B cell (primary cell): ENCODE results near the gene PPP4R4. TPM values are rescaled to one million over a fixed set of nuclear protein-coding genes. Genes with fewer than 3 reads are reported as not detected.

Experiments used
- ATAC-seq: fragments of 200-7000 bp; cut with Tn5 transposase; one replicate; pipeline ENCODE4 v1.10.0; 2021; ENCODE audit warnings: low read depth, mild to moderate bottlenecking, moderate number of reproducible peaks, moderate library complexity
- CTCF ChIA-PET: fragments of 350-600 bp; sonication (Branson Sonifier 250); formaldehyde crosslinking; loops from one replicate; lab custom pipeline; 2021; ENCODE audit warnings: antibody characterized with exemption, inconsistent platforms; lab: Charles Lee
- POLR2A ChIA-PET: fragments of 350-600 bp; sonication (Branson Sonifier 250); formaldehyde crosslinking; loops from one replicate; lab custom pipeline; 2021; ENCODE audit warnings: antibody characterized with exemption; lab: Charles Lee
- DNase-seq: peaks from one replicate; pipeline ENCODE4 v3.0.0; 2013
- H2AFZ ChIP-seq: 2 replicates; pipeline ENCODE4 v1.6.1; 2012; ENCODE audit warnings: mild to moderate bottlenecking, low read depth, low read length; ENCODE audit not compliant: insufficient read depth, poor library complexity, severe bottlenecking
- H3K27ac ChIP-seq, 2 donors: 1 replicate in 1 of 2; 2 replicates in 1 of 2; pipeline ENCODE4 v1.5.1; 2012 to 2013; ENCODE audit warnings: low read length in 2 of 2, mild to moderate bottlenecking in 2 of 2, moderate library complexity in 1 of 2
- H3K27me3 ChIP-seq, 4 experiments: fragments of 200-600 bp in 1 of 4; sonication (generic) in 1 of 4; replicated peaks in 1 of 4; 1 replicate in 2 of 4; 2 replicates in 2 of 4; pipeline versions ENCODE4 v1.6.1 to v1.7.0; 2013 to 2016; ENCODE audit warnings: low read length in 3 of 4, mild to moderate bottlenecking in 2 of 4, mixed read lengths in 1 of 4, moderate library complexity in 1 of 4; ENCODE audit not compliant: insufficient read depth in 4 of 4, control insufficient read depth in 3 of 4; ENCODE audit errors: control extremely low read depth in 1 of 4
- H3K36me3 ChIP-seq, 2 experiments: replicated peaks in 1 of 2; 1 replicate in 1 of 2; 2 replicates in 1 of 2; pipeline versions ENCODE4 v1.6.1 to v1.7.1; 2013; ENCODE audit warnings: low read length in 1 of 2; ENCODE audit not compliant: insufficient read depth in 2 of 2, control insufficient read depth in 1 of 2; ENCODE audit errors: control extremely low read depth in 1 of 2, extremely low read depth in 1 of 2
- H3K4me1 ChIP-seq, 2 donors: fragments of 200-600 bp in 1 of 2; sonication (generic) in 1 of 2; 1 replicate in 1 of 2; 2 replicates in 1 of 2; pipeline versions ENCODE4 v1.5.1 to v1.6.1; 2013 to 2017; ENCODE audit warnings: low read length in 2 of 2; ENCODE audit not compliant: control insufficient read depth in 2 of 2, insufficient read depth in 2 of 2
- H3K4me2 ChIP-seq: replicated peaks from 2 replicates; pipeline ENCODE3; 2012; ENCODE audit warnings: mild to moderate bottlenecking, low read depth, low read length; ENCODE audit not compliant: poor library complexity, severe bottlenecking
- H3K4me3 ChIP-seq, 5 experiments: fragments of 200-600 bp in 1 of 5; sonication (generic) in 1 of 5; 1 replicate in 3 of 5; 2 replicates in 2 of 5; pipeline versions ENCODE4 v1.5.1 to v1.7.0; 2011 to 2016; ENCODE audit warnings: low read length in 4 of 5, mild to moderate bottlenecking in 4 of 5, low read depth in 2 of 5, control low read depth in 1 of 5, moderate library complexity in 1 of 5; ENCODE audit not compliant: insufficient read depth in 1 of 5; ENCODE audit errors: control extremely low read depth in 1 of 5, extremely low read depth in 1 of 5
- H3K79me2 ChIP-seq: fragments of 200-600 bp; sonication (generic); one replicate; pipeline ENCODE4 v1.6.0; 2016; ENCODE audit warnings: low read length; ENCODE audit not compliant: control insufficient read depth, insufficient read depth
- H3K9ac ChIP-seq: fragments of 200-600 bp; sonication (generic); 2 replicates; pipeline ENCODE4 v1.6.1; 2017; ENCODE audit warnings: mild to moderate bottlenecking, low read length, moderate library complexity
- H3K9me3 ChIP-seq, 3 donors: one replicate each; pipeline versions ENCODE4 v1.6.1 to v1.7.1; 2013; ENCODE audit warnings: low read length in 2 of 3; ENCODE audit not compliant: control insufficient read depth in 2 of 3, insufficient read depth in 1 of 3; ENCODE audit errors: control extremely low read depth in 1 of 3
- H4K20me1 ChIP-seq: 2 replicates; pipeline ENCODE4 v1.6.0; 2012; ENCODE audit warnings: mild to moderate bottlenecking, low read length; ENCODE audit not compliant: insufficient read depth, control insufficient read depth, poor library complexity, severe bottlenecking
- H3K27ac Mint-ChIP-seq: one replicate; pipeline ENCODE4 v1.8.0; 2021; ENCODE audit warnings: mixed read lengths
- H3K27me3 Mint-ChIP-seq: one replicate; pipeline ENCODE4 v1.8.0; 2021; ENCODE audit warnings: mixed read lengths
- H3K4me1 Mint-ChIP-seq: one replicate; pipeline ENCODE4 v1.8.0; 2021; ENCODE audit warnings: mixed read lengths
- H3K4me3 Mint-ChIP-seq: one replicate; pipeline ENCODE4 v1.8.0; 2021; ENCODE audit warnings: mixed read lengths
- H3K9me3 Mint-ChIP-seq: one replicate; pipeline ENCODE4 v1.8.0; 2022; ENCODE audit warnings: mixed read lengths; ENCODE audit not compliant: insufficient read depth
- EZH2 ChIP-seq: IDR thresholded peaks from 2 replicates; pipeline ENCODE4 v1.6.1; 2012; ENCODE audit warnings: borderline replicate concordance, low read depth, mild to moderate bottlenecking, moderate library complexity, low read length; ENCODE audit not compliant: insufficient read depth, poor library complexity, severe bottlenecking
- WGBS: methylation state at CpG from one replicate; pipeline ENCODE4 v1.1.5; 2013; ENCODE audit warnings: missing lambda C conversion rate; ENCODE audit not compliant: insufficient coverage; 5-methylcytosine and 5-hydroxymethylcytosine counted together
- intact Hi-C: fragments of 100-400 bp; cut with micrococcal nuclease; formaldehyde crosslinking; loops from one replicate; pipeline ENCODE4 v1.10.0; 2022
- polyA plus RNA-seq: library from polyadenylated mRNA; depleted of rRNA; stranded (reverse); fragments of >200 nt; gene quantifications from 2 replicates; pipeline ENCODE4 v1.2.3, GENCODE V29; 2012
- total RNA-seq, 2 donors: library from RNA; stranded (reverse); fragments of 120-200 nt in 1 of 2; gene quantifications; 1 replicate in 1 of 2; 2 replicates in 1 of 2; pipeline versions ENCODE4 v1.2.3 to v1.2.4, GENCODE V29; 2013 to 2022
- TF ChIP-seq, protein P1 (sequence below): fragments of 200-600 bp; IDR thresholded peaks from one replicate; pipeline ENCODE4 v1.8.0; 2022; ENCODE audit warnings: antibody characterized with exemption, mild to moderate bottlenecking

Gene PPP4R4
- total and polyA plus RNA-seq, 2 donors (not counting 1 experiment from before 2014, with no cell fraction given) = not detected

DNA sequence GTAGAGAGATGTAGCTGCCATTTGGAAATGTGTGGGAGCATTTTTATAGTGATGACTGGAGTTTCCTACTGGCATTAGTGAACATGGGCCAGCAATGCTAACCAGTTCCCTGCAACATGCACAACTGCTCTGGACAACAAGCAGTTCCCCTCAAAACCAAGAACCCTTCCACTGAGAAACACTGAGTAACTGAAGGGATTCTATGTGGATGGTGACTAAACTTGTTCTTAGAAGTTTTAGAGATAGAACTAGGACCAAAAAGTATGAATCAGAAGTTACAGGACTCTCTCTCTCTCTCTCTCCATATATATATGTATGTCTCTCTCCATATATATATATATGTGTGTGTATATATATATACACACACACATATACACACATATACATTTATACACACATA lies 111.0 kb downstream of the PPP4R4 start:
- peaks cover 18% of the 10 kb centered on the region for H3K27me3 Mint-ChIP-seq
- intact Hi-C loops = no loop called here
- no peak overlapping the region for H3K4me2 ChIP-seq
- no peaks in the 10 kb centered on the region for H3K79me2 ChIP-seq
- no peak overlapping the region for H3K4me3 ChIP-seq
- H3K4me1 ChIP-seq = no peaks in the 10 kb centered on the region
- no peaks in the 10 kb centered on the region for H3K4me1 Mint-ChIP-seq
- DNase-seq (no peak), ATAC-seq (no peak)
- H3K27ac Mint-ChIP-seq = no peak overlapping the region
- POLR2A ChIA-PET = no interaction called here
- no peaks in the 10 kb centered on the region for H4K20me1 ChIP-seq
- H3K27ac ChIP-seq = no peak overlapping the region
- H3K9me3 Mint-ChIP-seq = peaks cover 2% of the 10 kb centered on the region
- H3K27me3 ChIP-seq = no peaks in the 10 kb centered on the region
- no peaks in the 10 kb centered on the region for H3K36me3 ChIP-seq
- no peak overlapping the region for H3K9ac ChIP-seq
- TF ChIP-seq, protein P1, sequence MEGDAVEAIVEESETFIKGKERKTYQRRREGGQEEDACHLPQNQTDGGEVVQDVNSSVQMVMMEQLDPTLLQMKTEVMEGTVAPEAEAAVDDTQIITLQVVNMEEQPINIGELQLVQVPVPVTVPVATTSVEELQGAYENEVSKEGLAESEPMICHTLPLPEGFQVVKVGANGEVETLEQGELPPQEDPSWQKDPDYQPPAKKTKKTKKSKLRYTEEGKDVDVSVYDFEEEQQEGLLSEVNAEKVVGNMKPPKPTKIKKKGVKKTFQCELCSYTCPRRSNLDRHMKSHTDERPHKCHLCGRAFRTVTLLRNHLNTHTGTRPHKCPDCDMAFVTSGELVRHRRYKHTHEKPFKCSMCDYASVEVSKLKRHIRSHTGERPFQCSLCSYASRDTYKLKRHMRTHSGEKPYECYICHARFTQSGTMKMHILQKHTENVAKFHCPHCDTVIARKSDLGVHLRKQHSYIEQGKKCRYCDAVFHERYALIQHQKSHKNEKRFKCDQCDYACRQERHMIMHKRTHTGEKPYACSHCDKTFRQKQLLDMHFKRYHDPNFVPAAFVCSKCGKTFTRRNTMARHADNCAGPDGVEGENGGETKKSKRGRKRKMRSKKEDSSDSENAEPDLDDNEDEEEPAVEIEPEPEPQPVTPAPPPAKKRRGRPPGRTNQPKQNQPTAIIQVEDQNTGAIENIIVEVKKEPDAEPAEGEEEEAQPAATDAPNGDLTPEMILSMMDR = no peak
- no peak for TF ChIP-seq EZH2
- H3K9me3 ChIP-seq = peaks cover 0 to 8% (median 0%) of the 10 kb centered on the region in 3 donors
- H2AFZ ChIP-seq = no peak overlapping the region
- CTCF ChIA-PET = no interaction called here
- H3K4me3 Mint-ChIP-seq = no peak overlapping the region

DNA sequence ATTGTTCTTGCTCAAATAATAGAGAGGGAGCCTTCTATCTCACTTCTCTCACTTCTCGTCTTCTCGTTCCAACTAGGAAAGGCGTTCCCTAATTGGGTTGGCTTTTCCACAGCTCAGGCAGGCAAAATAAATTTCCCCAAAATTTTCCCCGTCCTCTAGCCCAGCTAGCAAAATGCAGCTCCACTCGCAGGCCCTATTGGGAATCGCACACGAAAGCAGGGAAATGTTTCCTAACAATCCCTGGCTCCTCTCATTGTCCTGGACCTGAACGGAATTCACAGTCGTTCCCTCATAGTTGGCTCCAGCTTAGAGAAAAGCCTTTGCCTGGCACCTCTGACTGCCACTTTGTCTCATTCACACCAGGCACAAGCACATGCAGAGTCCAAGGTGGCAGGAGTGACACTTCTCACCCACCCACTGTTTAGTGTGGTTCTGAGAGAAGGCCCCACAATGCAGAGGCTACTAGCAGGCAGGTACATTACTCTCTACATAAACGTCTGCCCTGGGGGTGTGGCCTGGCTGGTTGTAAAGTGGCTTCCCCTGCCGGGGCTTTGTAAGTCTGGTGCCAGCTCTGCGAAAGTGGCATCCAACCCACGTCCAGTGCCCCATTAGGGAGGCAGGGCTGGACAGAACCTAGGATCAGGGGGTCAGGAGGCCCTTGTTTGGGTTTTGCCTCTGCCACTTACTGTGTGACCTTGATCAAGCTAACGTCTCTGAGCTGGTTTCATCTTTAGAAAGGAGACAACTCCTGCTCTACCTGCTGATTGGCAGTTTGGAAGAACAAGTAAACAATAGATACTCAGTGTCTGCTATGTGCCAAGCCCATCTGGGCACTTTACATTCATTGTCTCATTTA lies 114.7 kb downstream of the PPP4R4 start:
- H3K9me3 Mint-ChIP-seq = peaks cover 2% of the 10 kb centered on the region
- no peak overlapping the region for H3K27ac ChIP-seq
- peaks cover 13% of the 10 kb centered on the region for H3K27me3 Mint-ChIP-seq
- H3K27ac Mint-ChIP-seq = no peak overlapping the region
- intact Hi-C loops = no loop called here
- TF ChIP-seq, protein P1 = no peak
- no peak for TF ChIP-seq EZH2
- peaks cover 0 to 17% (median 0%) of the 10 kb centered on the region in 3 donors for H3K9me3 ChIP-seq
- H3K4me2 ChIP-seq = no peak overlapping the region
- H3K36me3 ChIP-seq = no peaks in the 10 kb centered on the region
- no peaks in the 10 kb centered on the region for H3K4me1 Mint-ChIP-seq
- no peaks in the 10 kb centered on the region for H3K79me2 ChIP-seq
- H3K4me3 ChIP-seq = no peak overlapping the region
- WGBS = 82% methylated on average over 13 of the region's 14 CpGs
- no peak overlapping the region for H3K9ac ChIP-seq
- ATAC-seq = no peak
- H3K27me3 ChIP-seq = no peaks in the 10 kb centered on the region
- no peak overlapping the region for H2AFZ ChIP-seq
- H4K20me1 ChIP-seq = no peaks in the 10 kb centered on the region
- H3K4me3 Mint-ChIP-seq = no peak overlapping the region
- no peaks in the 10 kb centered on the region for H3K4me1 ChIP-seq
- CTCF ChIA-PET = no interaction called here
- POLR2A ChIA-PET = no interaction called here
- no peak for DNase-seq
